Measurements from ENCODE around the gene ACAD10.

DNA sequence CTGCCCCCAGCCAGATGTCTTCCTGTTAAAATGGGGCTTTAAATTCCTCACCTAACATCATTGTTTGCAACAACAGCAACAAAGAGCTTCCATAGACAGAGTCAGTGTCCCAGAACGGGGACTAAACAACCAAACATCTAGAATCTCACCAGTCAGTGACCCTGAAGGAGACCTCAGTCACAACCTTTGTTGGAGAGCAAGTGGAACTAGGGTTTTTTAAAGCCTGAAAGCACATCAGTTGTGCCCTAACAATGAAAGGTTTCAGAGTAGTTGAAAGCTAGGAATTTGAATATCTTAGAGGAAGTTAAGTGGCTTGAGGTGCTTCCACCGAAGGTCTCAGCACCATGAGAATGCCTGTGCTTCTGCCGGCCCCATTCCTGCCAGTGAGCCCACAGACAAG is 75.9 kb downstream of the ACAD10 start:
- TF ChIP-seq, protein P1, sequence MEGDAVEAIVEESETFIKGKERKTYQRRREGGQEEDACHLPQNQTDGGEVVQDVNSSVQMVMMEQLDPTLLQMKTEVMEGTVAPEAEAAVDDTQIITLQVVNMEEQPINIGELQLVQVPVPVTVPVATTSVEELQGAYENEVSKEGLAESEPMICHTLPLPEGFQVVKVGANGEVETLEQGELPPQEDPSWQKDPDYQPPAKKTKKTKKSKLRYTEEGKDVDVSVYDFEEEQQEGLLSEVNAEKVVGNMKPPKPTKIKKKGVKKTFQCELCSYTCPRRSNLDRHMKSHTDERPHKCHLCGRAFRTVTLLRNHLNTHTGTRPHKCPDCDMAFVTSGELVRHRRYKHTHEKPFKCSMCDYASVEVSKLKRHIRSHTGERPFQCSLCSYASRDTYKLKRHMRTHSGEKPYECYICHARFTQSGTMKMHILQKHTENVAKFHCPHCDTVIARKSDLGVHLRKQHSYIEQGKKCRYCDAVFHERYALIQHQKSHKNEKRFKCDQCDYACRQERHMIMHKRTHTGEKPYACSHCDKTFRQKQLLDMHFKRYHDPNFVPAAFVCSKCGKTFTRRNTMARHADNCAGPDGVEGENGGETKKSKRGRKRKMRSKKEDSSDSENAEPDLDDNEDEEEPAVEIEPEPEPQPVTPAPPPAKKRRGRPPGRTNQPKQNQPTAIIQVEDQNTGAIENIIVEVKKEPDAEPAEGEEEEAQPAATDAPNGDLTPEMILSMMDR (IDR thresholded peaks at IDR 0.05), result no peak
- no peak for TF ChIP-seq POLR2A (IDR thresholded peaks at IDR 0.05)
- TF ChIP-seq EP300 (IDR thresholded peaks at IDR 0.05; ENCODE audit: low read depth), result no peak
